OCI-LY3 (cell line): ENCODE results near the gene C20orf96.

ENCODE experiments used
- EZH2phosphoT487 ChIP-seq: fragments of 200-600 bp; shearing (Covaris generic); IDR thresholded peaks from 2 replicates; pipeline ENCODE4 v1.6.1; 2018; ENCODE audit warnings: antibody characterized with exemption, mixed run types, low read depth
- TF ChIP-seq, protein P1 (sequence below): fragments of 200-600, 300-600 bp; sonication (generic); IDR thresholded peaks from 2 replicates; pipeline ENCODE4 v1.5.1; 2014; ENCODE audit warnings: antibody characterized with exemption, low read length, low read depth

- TF ChIP-seq, protein P1, sequence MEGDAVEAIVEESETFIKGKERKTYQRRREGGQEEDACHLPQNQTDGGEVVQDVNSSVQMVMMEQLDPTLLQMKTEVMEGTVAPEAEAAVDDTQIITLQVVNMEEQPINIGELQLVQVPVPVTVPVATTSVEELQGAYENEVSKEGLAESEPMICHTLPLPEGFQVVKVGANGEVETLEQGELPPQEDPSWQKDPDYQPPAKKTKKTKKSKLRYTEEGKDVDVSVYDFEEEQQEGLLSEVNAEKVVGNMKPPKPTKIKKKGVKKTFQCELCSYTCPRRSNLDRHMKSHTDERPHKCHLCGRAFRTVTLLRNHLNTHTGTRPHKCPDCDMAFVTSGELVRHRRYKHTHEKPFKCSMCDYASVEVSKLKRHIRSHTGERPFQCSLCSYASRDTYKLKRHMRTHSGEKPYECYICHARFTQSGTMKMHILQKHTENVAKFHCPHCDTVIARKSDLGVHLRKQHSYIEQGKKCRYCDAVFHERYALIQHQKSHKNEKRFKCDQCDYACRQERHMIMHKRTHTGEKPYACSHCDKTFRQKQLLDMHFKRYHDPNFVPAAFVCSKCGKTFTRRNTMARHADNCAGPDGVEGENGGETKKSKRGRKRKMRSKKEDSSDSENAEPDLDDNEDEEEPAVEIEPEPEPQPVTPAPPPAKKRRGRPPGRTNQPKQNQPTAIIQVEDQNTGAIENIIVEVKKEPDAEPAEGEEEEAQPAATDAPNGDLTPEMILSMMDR, result no peak
- TF ChIP-seq EZH2phosphoT487, result no peak
Measured at GRCh38 chr20:313948-314347, 23.4 kb upstream of the C20orf96 start.
